BJ (cell line): Measurements from ENCODE around the gene BEX2. TPM values are rescaled to one million over a fixed set of nuclear protein-coding genes. Genes with fewer than 3 reads are reported as not detected.
A peak's percentile ranks its signal among the peaks of the same experiment; 100 is the strongest.
"Not testable (repeated sequence)": the region's sequence is repeated elsewhere in the genome, so short reads cannot be mapped to it uniquely, and the experiment has no call there.

Source experiments
- CTCF ChIA-PET: fragments of 350-600 bp; formaldehyde crosslinking; extraction: SDS; loops from one replicate; lab custom pipeline; 2021; ENCODE audit warnings: antibody characterized with exemption, inconsistent platforms; lab: Yijun Ruan, JAX
- POLR2A ChIA-PET: fragments of 300-600 bp; sonication (Branson Sonifier 250); formaldehyde crosslinking; extraction: SDS; loops from one replicate; lab custom pipeline; 2021; ENCODE audit warnings: antibody characterized with exemption; lab: Charles Lee
- DNase-seq: peaks from one replicate; pipeline ENCODE4 v3.0.0-alpha.2; 2011; ENCODE audit warnings: low read depth
- H3K27me3 ChIP-seq: 2 replicates; pipeline ENCODE4 v1.6.0; 2011; ENCODE audit warnings: low read length; ENCODE audit not compliant: control insufficient read depth, insufficient read depth
- H3K36me3 ChIP-seq: 2 replicates; pipeline ENCODE4 v1.5.1; 2011; ENCODE audit warnings: low read length; ENCODE audit not compliant: control insufficient read depth, insufficient read depth
- H3K4me3 ChIP-seq: 2 replicates; pipeline ENCODE4 v1.5.1; 2011; ENCODE audit warnings: low read depth, mild to moderate bottlenecking, control low read depth, low read length
- CTCF ChIP-seq: IDR thresholded peaks from 2 replicates; pipeline ENCODE4 v1.5.1; 2011; ENCODE audit warnings: low read depth, mild to moderate bottlenecking, control low read depth, inconsistent platforms, low read length, moderate library complexity; ENCODE audit not compliant: insufficient read depth
- polyA plus RNA-seq: library from polyadenylated mRNA; depleted of rRNA; stranded (reverse); fragments of >200 nt; gene quantifications from 2 replicates; pipeline ENCODE4 v1.2.3, GENCODE V29; 2011

BEX2 gene
- polyA plus RNA-seq, 1 experiment = 1.2 TPM

- H3K27me3 ChIP-seq = no peaks in the 10 kb centered on the region
- TF ChIP-seq CTCF = no peak
- ChIA-PET POLR2A (no interaction called here), CTCF (interaction anchor here (1.1 kb wide), 1 partner anchor 10 kb away, joined by 3 read pairs; no protein-coding TSS in a partner anchor)
- DNase-seq = no peak
- H3K4me3 ChIP-seq = peak overlapping the region; percentile 43
- no peaks in the 10 kb centered on the region for H3K36me3 ChIP-seq
Observed at GRCh38 chrX:103330681-103331288, 20.0 kb upstream of the BEX2 start.

GRCh38 chrX:103329991-103330390 lies 19.2 kb upstream of the BEX2 start, which contains the start of gene TCEAL7:
TCEAL7 (plus strand) TSS chrX:103330239; CDS start chrX:103331404, 1,165 bp downstream.
- H3K4me3 ChIP-seq = peak within 1 kb of the TSS; percentile 43
- DNase-seq = no peak
- ChIA-PET CTCF (no interaction called here), POLR2A (interaction anchor here (0.6 kb wide), 1 partner anchor 375 kb away, joined by 3 read pairs; no protein-coding TSS in a partner anchor)
- no peaks in the 10 kb centered on the region for H3K27me3 ChIP-seq
- no peak for TF ChIP-seq CTCF
- H3K36me3 ChIP-seq = no peaks in the 10 kb centered on the region

- no peak for TF ChIP-seq CTCF
- H3K4me3 ChIP-seq = no peak overlapping the region
- ChIA-PET CTCF (no interaction called here), POLR2A (no interaction called here)
- H3K27me3 ChIP-seq = peaks cover 4% of the 10 kb centered on the region; the same call in 1 of the 2 replicates
- DNase-seq = no peak
- H3K36me3 ChIP-seq = no peaks in the 10 kb centered on the region
Observed at GRCh38 chrX:103311399-103311780, 600 bp upstream of the BEX2 start.

GRCh38 chrX:103309860-103310554 lies 783 bp downstream of the BEX2 start:
- CTCF ChIA-PET = no interaction called here
- H3K4me3 ChIP-seq = no peak overlapping the region; the same call in 1 of the 2 replicates

GRCh38 chrX:103305666-103306065 lies 5.1 kb downstream of the BEX2 start:
- H3K36me3 ChIP-seq, POLR2A ChIA-PET, DNase-seq, CTCF ChIA-PET, H3K27me3 ChIP-seq, H3K4me3 ChIP-seq: not testable (repeated sequence)

More at GRCh38 chrX:103309860-103310554, 783 bp downstream of the BEX2 start:
- peaks cover 4% of the 10 kb centered on the region; the same call in 1 of the 2 replicates for H3K27me3 ChIP-seq
- no peak for TF ChIP-seq CTCF
- no peaks in the 10 kb centered on the region for H3K36me3 ChIP-seq
- no peak for DNase-seq
- POLR2A ChIA-PET = no interaction called here
